Measurements from ENCODE around the gene HAS3. TPM values are rescaled to one million over a fixed set of nuclear protein-coding genes. Genes with fewer than 3 reads are reported as not detected.

HAS3 gene
- total RNA-seq, 1 experiment from 2014 or later: 92.5 TPM

- H3K4me1 ChIP-seq (ENCODE audit: insufficient read depth, low read length): no peaks in the 10 kb centered on the region
- ChIA-PET CTCF (no interaction called here), POLR2A (ENCODE audit: unreplicated experiment) (no interaction called here)
- no TSS peak for BruUV-seq (replicated peaks)
- intact Hi-C loops (cut with micrococcal nuclease): no loop called here
- H3K36me3 ChIP-seq (ENCODE audit: low read depth, low read length): no peaks in the 10 kb centered on the region
- no peak overlapping the region for H3K9ac ChIP-seq (ENCODE audit: low read length)
- H2AFZ ChIP-seq (ENCODE audit: low read length): no peak overlapping the region
- H3K79me2 ChIP-seq (ENCODE audit: low read length): no peaks in the 10 kb centered on the region
- H3K27me3 ChIP-seq (ENCODE audit: low read length): no peaks in the 10 kb centered on the region
- H3K4me2 ChIP-seq (ENCODE audit: low read length): no peak overlapping the region
- no peak for ATAC-seq
- no peak overlapping the region for H3K27ac ChIP-seq (ENCODE audit: low read length)
- H3K9me3 ChIP-seq (ENCODE audit: low read length): no peaks in the 10 kb centered on the region
- H3F3A ChIP-seq (ENCODE audit: low read length, unreplicated experiment): no peaks in the 10 kb centered on the region
- TF ChIP-seq CTCF (conservative IDR thresholded peaks at IDR 0.05; ENCODE audit: low read depth, low read length) (0 out of 2 replicates have a peak, but pooled peaks have one; percentile 23), EZH2phosphoT487 (IDR thresholded peaks at IDR 0.05; ENCODE audit: borderline replicate concordance, low read length) (no peak), EZH2 (IDR thresholded peaks at IDR 0.05; ENCODE audit: low read length, unreplicated experiment) (no peak)
- DNase-seq: no peak
- no peak overlapping the region for H3K4me3 ChIP-seq (ENCODE audit: low read length)
- no peaks in the 10 kb centered on the region for H3K9me2 ChIP-seq (replicated peaks; ENCODE audit: low read length)
- H4K20me1 ChIP-seq (ENCODE audit: low read length): no peaks in the 10 kb centered on the region
These were observed 22.0 kb upstream of the HAS3 start for GRCh38 chr16:69083306-69083941.

GRCh38 chr16:69084289-69084688, 21.2 kb upstream of the HAS3 start:
- Histone ChIP-seq H3F3A (ENCODE audit: low read length, unreplicated experiment) (no peaks in the 10 kb centered on the region), H3K9me2 (replicated peaks; ENCODE audit: low read length) (no peaks in the 10 kb centered on the region), H3K4me1 (ENCODE audit: insufficient read depth, low read length) (no peaks in the 10 kb centered on the region), H3K36me3 (ENCODE audit: low read depth, low read length) (no peaks in the 10 kb centered on the region), H2AFZ (ENCODE audit: low read length) (no peak overlapping the region), H3K4me3 (ENCODE audit: low read length) (no peak overlapping the region), H3K27me3 (ENCODE audit: low read length) (no peaks in the 10 kb centered on the region), H3K9ac (ENCODE audit: low read length) (no peak overlapping the region), H3K4me2 (ENCODE audit: low read length) (no peak overlapping the region), H3K79me2 (ENCODE audit: low read length) (no peaks in the 10 kb centered on the region), H4K20me1 (ENCODE audit: low read length) (no peaks in the 10 kb centered on the region), H3K9me3 (ENCODE audit: low read length) (no peaks in the 10 kb centered on the region), H3K27ac (ENCODE audit: low read length) (no peak overlapping the region)
- ChIA-PET CTCF (no interaction called here), POLR2A (ENCODE audit: unreplicated experiment) (no interaction called here)
- intact Hi-C loops (cut with micrococcal nuclease): no loop called here
- DNase-seq (no peak), ATAC-seq (no peak)
- BruUV-seq (replicated peaks): no TSS peak
- TF ChIP-seq EZH2 (IDR thresholded peaks at IDR 0.05; ENCODE audit: low read length, unreplicated experiment) (no peak), CTCF (conservative IDR thresholded peaks at IDR 0.05; ENCODE audit: low read depth, low read length) (no peak), EZH2phosphoT487 (IDR thresholded peaks at IDR 0.05; ENCODE audit: borderline replicate concordance, low read length) (no peak)

GRCh38 chr16:69085032-69085695, 20.3 kb upstream of the HAS3 start:
- TF ChIP-seq CTCF (conservative IDR thresholded peaks at IDR 0.05; ENCODE audit: low read depth, low read length): no peak
- TF ChIP-seq EZH2 (IDR thresholded peaks at IDR 0.05; ENCODE audit: low read length, unreplicated experiment): no peak
- TF ChIP-seq EZH2phosphoT487 (IDR thresholded peaks at IDR 0.05; ENCODE audit: borderline replicate concordance, low read length): no peak
- no peaks in the 10 kb centered on the region for H4K20me1 ChIP-seq (ENCODE audit: low read length)
- H2AFZ ChIP-seq (ENCODE audit: low read length): no peak overlapping the region
- no peaks in the 10 kb centered on the region for H3F3A ChIP-seq (ENCODE audit: low read length, unreplicated experiment)
- DNase-seq: no peak
- H3K27me3 ChIP-seq (ENCODE audit: low read length): no peaks in the 10 kb centered on the region
- H3K9me2 ChIP-seq (replicated peaks; ENCODE audit: low read length): no peaks in the 10 kb centered on the region
- no peak overlapping the region for H3K9ac ChIP-seq (ENCODE audit: low read length)
- no peak for ATAC-seq
- intact Hi-C loops (cut with micrococcal nuclease): no loop called here
- H3K9me3 ChIP-seq (ENCODE audit: low read length): no peaks in the 10 kb centered on the region
- CTCF ChIA-PET: no interaction called here
- H3K36me3 ChIP-seq (ENCODE audit: low read depth, low read length): no peaks in the 10 kb centered on the region
- POLR2A ChIA-PET (ENCODE audit: unreplicated experiment): no interaction called here
- H3K4me1 ChIP-seq (ENCODE audit: insufficient read depth, low read length): no peaks in the 10 kb centered on the region
- BruUV-seq (replicated peaks): no TSS peak
- H3K27ac ChIP-seq (ENCODE audit: low read length): no peak overlapping the region
- no peaks in the 10 kb centered on the region for H3K79me2 ChIP-seq (ENCODE audit: low read length)
- H3K4me2 ChIP-seq (ENCODE audit: low read length): no peak overlapping the region
- H3K4me3 ChIP-seq (ENCODE audit: low read length): no peak overlapping the region

All from PC-3 (cell line).